Endodermal cell (in vitro differentiated cells): ENCODE results near the gene RPS6KA4. TPM values are rescaled to one million over a fixed set of nuclear protein-coding genes. Genes with fewer than 3 reads are reported as not detected.
A peak's percentile ranks its signal among the peaks of the same experiment; 100 is the strongest.

Experiments used
- DNase-seq: peaks from one replicate; pipeline ENCODE4 v3.0.0-alpha.2; 2017
- H3K27ac ChIP-seq: 2 replicates; pipeline ENCODE4 v1.5.1; 2013; ENCODE audit warnings: mild to moderate bottlenecking, low read depth, low read length, moderate library complexity
- H3K27me3 ChIP-seq: 2 replicates; pipeline ENCODE4 v1.6.1; 2013; ENCODE audit warnings: mild to moderate bottlenecking, low read length, moderate library complexity; ENCODE audit not compliant: insufficient read depth, control insufficient read depth, poor library complexity, severe bottlenecking
- H3K36me3 ChIP-seq: 2 replicates; pipeline ENCODE4 v1.7.0; 2013; ENCODE audit warnings: mild to moderate bottlenecking, low read length, moderate library complexity; ENCODE audit not compliant: control insufficient read depth, insufficient read depth
- H3K4me1 ChIP-seq: one replicate; pipeline ENCODE4 v1.7.0; 2013; ENCODE audit warnings: low read length; ENCODE audit not compliant: control insufficient read depth, insufficient read depth
- H3K4me3 ChIP-seq: 2 replicates; pipeline ENCODE4 v1.5.1; 2013; ENCODE audit warnings: mild to moderate bottlenecking, low read length, moderate library complexity
- H3K9ac ChIP-seq: 2 replicates; pipeline ENCODE4 v1.6.1; 2013; ENCODE audit warnings: mild to moderate bottlenecking, low read length, moderate library complexity; ENCODE audit not compliant: poor library complexity, severe bottlenecking; ENCODE audit errors: extremely low read depth
- H3K9me3 ChIP-seq: 2 replicates; pipeline ENCODE4 v1.6.1; 2013; ENCODE audit warnings: mild to moderate bottlenecking, low read length, moderate library complexity; ENCODE audit not compliant: control insufficient read depth
- H3K27ac Mint-ChIP-seq: 2 replicates; pipeline ENCODE4 v1.8.0; 2020; ENCODE audit warnings: mixed read lengths
- H3K27me3 Mint-ChIP-seq: 2 replicates; pipeline ENCODE4 v1.8.0; 2021; ENCODE audit warnings: mild to moderate bottlenecking, mixed read lengths; ENCODE audit not compliant: insufficient read depth
- H3K36me3 Mint-ChIP-seq: 2 replicates; pipeline ENCODE4 v1.8.0; 2020; ENCODE audit warnings: low read depth, mixed read lengths
- H3K4me1 Mint-ChIP-seq: 2 replicates; pipeline ENCODE4 v1.8.0; 2020; ENCODE audit warnings: mixed read lengths
- H3K4me3 Mint-ChIP-seq: 2 replicates; pipeline ENCODE4 v1.8.0; 2020; ENCODE audit warnings: mild to moderate bottlenecking, moderate library complexity, mixed read lengths
- H3K9me3 Mint-ChIP-seq: 2 replicates; pipeline ENCODE4 v1.8.0; 2020; ENCODE audit warnings: mild to moderate bottlenecking, mixed read lengths
- WGBS, 2 experiments: methylation state at CpG; one replicate each; pipeline versions ENCODE4 v1.1.5 to v1.1.7; 2013; ENCODE audit warnings: missing lambda C conversion rate in 2 of 2, mixed read lengths in 1 of 2; ENCODE audit not compliant: insufficient coverage in 1 of 2, insufficient read length in 1 of 2; 5-methylcytosine and 5-hydroxymethylcytosine counted together
- total RNA-seq, 2 donors: library from RNA; stranded (reverse); fragmentation: NEBNext Ultra II Directional in 1 of 2; extraction: Animal tissue kit (Norgen Biotek cat#: 25700) in 1 of 2; gene quantifications; 2 replicates in 1 of 2; 3 replicates in 1 of 2; pipeline ENCODE4 v1.2.1, GENCODE V29; 2021
- TF ChIP-seq, protein P1 (sequence below): fragments of 200-600 bp; sonication (generic); conservative IDR thresholded peaks from 2 replicates; pipeline ENCODE4 v1.5.0; 2021; ENCODE audit warnings: antibody characterized with exemption, mild to moderate bottlenecking

The RPS6KA4 gene
- total RNA-seq, 2 donors from 2014 or later = 13.5 to 14.5 TPM

DNA sequence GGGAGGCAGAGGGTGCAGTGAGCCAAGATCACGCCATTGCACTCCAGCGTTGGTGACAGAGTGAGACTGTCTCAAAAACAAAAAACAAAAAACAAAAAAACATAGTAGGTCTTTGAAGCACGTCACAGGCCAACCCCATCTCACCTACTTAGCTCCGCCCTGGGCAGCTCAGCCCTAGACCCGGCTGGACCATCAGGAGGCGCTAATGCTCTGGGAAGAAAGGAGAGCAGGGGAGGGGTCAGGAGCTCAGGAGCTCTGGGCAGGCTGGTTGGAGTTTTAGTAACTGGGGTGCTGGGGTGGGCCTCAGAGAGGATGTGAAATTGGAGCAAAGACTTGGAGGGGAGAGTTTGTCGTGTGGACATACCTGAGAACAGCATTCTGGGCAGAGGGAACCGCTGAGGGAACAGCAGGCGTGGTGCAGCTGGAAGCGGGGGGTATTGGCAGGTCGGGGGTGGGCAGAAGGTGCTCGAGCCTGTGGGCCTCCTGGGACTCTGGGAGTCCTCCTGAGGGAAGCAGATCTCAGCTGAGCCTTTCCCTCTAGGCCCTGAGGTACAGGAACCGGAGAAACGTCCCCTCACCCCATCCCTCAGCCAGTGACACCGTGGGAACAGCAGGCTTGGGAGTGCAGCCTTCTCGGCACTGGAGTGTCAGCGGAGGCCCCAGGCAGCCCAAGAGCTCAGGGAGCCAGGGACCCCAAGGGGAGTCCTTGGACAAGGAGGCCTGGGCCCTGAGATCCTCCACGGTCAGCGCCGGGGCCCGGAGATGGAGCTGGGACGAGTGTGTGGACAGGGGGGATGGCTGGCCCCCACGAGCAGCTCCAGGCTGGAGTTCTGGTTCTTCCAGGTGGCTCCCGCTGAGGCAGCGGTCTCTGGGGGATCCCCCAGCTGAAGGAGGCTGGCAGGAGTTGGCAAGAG is 2.2 kb upstream of the RPS6KA4 start:
- no peak overlapping the region for H3K9ac ChIP-seq
- TF ChIP-seq, protein P1, sequence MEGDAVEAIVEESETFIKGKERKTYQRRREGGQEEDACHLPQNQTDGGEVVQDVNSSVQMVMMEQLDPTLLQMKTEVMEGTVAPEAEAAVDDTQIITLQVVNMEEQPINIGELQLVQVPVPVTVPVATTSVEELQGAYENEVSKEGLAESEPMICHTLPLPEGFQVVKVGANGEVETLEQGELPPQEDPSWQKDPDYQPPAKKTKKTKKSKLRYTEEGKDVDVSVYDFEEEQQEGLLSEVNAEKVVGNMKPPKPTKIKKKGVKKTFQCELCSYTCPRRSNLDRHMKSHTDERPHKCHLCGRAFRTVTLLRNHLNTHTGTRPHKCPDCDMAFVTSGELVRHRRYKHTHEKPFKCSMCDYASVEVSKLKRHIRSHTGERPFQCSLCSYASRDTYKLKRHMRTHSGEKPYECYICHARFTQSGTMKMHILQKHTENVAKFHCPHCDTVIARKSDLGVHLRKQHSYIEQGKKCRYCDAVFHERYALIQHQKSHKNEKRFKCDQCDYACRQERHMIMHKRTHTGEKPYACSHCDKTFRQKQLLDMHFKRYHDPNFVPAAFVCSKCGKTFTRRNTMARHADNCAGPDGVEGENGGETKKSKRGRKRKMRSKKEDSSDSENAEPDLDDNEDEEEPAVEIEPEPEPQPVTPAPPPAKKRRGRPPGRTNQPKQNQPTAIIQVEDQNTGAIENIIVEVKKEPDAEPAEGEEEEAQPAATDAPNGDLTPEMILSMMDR = peak; percentile 83
- H3K4me3 ChIP-seq = no peak overlapping the region
- H3K27ac Mint-ChIP-seq = no peak overlapping the region
- H3K27me3 Mint-ChIP-seq = no peaks in the 10 kb centered on the region
- H3K9me3 ChIP-seq = no peaks in the 10 kb centered on the region
- peak; percentile 97 for DNase-seq
- peaks cover 15% of the 10 kb centered on the region for H3K4me1 Mint-ChIP-seq
- H3K36me3 Mint-ChIP-seq = peaks cover 7% of the 10 kb centered on the region
- peak overlapping the region; percentile 3 for H3K4me3 Mint-ChIP-seq
- H3K27me3 ChIP-seq = no peaks in the 10 kb centered on the region
- no peak overlapping the region for H3K27ac ChIP-seq
- no peaks in the 10 kb centered on the region for H3K9me3 Mint-ChIP-seq
- peaks cover 7% of the 10 kb centered on the region for H3K4me1 ChIP-seq
- WGBS, 2 experiments = 81% methylated on average over 11 to 25 of the region's 25 CpGs
- H3K36me3 ChIP-seq = peaks cover 5% of the 10 kb centered on the region

DNA sequence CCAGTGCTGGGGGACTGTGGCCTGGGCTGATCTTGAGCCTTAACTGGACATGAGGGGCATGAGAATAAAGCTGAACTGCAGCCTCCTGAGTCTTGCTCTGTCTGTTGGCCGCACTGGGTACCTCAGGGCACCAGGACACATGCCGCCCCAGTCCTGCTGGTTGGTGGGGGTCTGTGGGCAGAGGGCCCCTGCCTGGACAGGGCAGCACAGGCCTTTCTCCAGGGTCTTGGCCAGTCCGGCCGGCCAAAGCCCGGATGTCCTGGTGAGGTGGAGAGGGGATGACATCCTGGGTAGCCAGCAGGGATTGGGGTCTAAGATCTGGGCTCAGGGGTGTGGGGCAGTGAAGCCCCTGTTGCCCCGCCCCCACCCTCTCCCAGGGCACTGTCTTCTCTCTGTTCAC is 1.5 kb upstream of the RPS6KA4 start:
- H3K9ac ChIP-seq = no peak overlapping the region

DNA sequence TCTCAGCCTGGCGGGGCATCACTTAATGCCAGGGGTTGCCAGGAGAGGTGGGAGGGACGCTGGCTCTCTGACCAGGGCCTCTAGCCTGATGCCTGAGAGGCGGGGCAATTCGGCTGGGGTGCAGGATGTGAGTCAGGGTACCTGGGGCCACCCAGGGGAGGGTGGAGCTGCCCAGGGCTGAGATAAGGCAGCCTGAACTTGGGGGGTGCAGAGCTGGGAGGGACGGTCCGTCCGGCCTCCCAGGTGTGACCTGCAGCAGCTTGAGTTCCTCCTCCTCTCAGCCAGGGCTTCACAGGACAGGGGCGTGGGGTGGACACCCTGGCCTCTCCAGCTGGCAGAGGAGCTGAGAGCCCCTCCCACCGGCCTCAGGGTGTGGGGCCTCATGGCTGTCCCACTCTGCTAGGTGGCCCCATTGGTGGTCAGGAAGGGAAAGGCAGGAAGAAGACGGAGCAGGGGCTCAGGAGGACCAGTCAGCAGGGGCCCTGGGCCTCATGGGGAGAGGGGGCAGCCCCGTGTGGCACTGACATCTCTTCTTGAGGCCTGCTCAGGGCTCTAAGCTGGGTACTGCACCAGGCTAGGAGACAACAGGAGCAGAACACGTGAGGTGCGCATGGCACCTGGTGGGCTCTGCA is 942 bp upstream of the RPS6KA4 start:
- no peaks in the 10 kb centered on the region for H3K9me3 ChIP-seq
- peaks cover 16% of the 10 kb centered on the region for H3K36me3 ChIP-seq
- no peaks in the 10 kb centered on the region for H3K9me3 Mint-ChIP-seq
- no peak overlapping the region for H3K4me3 ChIP-seq
- H3K4me1 ChIP-seq = peaks cover 7% of the 10 kb centered on the region
- TF ChIP-seq, protein P1 = no peak
- WGBS, 2 experiments = 66 to 79% methylated on average over 6 to 13 of the region's 13 CpGs
- no peaks in the 10 kb centered on the region for H3K27me3 ChIP-seq
- peak overlapping the region; percentile 75 for H3K4me3 Mint-ChIP-seq
- no peak overlapping the region for H3K27ac Mint-ChIP-seq
- peak; percentile 66 for DNase-seq
- H3K27ac ChIP-seq = no peak overlapping the region
- H3K27me3 Mint-ChIP-seq = no peaks in the 10 kb centered on the region
- H3K9ac ChIP-seq = peak overlapping the region; percentile 66
- H3K36me3 Mint-ChIP-seq = peaks cover 20% of the 10 kb centered on the region
- peaks cover 15% of the 10 kb centered on the region for H3K4me1 Mint-ChIP-seq

More for the DNA sequence above, 1.5 kb upstream of the RPS6KA4 start:
- no peak overlapping the region for H3K4me3 Mint-ChIP-seq
- TF ChIP-seq, protein P1 = no peak
- no peak overlapping the region for H3K27ac Mint-ChIP-seq
- H3K4me1 Mint-ChIP-seq = peaks cover 15% of the 10 kb centered on the region
- no peaks in the 10 kb centered on the region for H3K27me3 ChIP-seq
- H3K36me3 Mint-ChIP-seq = peaks cover 14% of the 10 kb centered on the region
- no peaks in the 10 kb centered on the region for H3K27me3 Mint-ChIP-seq
- WGBS, 2 experiments = 86% methylated on average over 6 of the region's 6 CpGs; no CpG with 5 or more reads in 1 of the 2 experiments
- peak; percentile 53 for DNase-seq
- peaks cover 7% of the 10 kb centered on the region for H3K4me1 ChIP-seq
- peaks cover 12% of the 10 kb centered on the region for H3K36me3 ChIP-seq
- no peaks in the 10 kb centered on the region for H3K9me3 Mint-ChIP-seq
- H3K27ac ChIP-seq = no peak overlapping the region
- H3K9me3 ChIP-seq = no peaks in the 10 kb centered on the region
- no peak overlapping the region for H3K4me3 ChIP-seq
